BE2C (cell line): ENCODE measurements around the gene TAF4.
A peak's percentile ranks its signal among the peaks of the same experiment; 100 is the strongest.

Experiments used
- DNase-seq: peaks from one replicate; pipeline ENCODE4 v3.0.0-alpha.2; 2020
- H3K27me3 ChIP-seq: fragments of 250-450 bp; sonication (Bioruptor Pico); 2 replicates; pipeline ENCODE4 v1.5.1; 2020; ENCODE audit warnings: mild to moderate bottlenecking
- H3K36me3 ChIP-seq: fragments of 250-450 bp; sonication (Bioruptor Pico); 2 replicates; pipeline ENCODE4 v1.5.1; 2020; ENCODE audit warnings: mild to moderate bottlenecking
- H3K4me1 ChIP-seq: fragments of 250-450 bp; sonication (Bioruptor Pico); 2 replicates; pipeline ENCODE4 v1.5.1; 2020
- H3K4me3 ChIP-seq: 2 replicates; pipeline ENCODE4 v1.5.1; 2011; ENCODE audit warnings: low read depth, low read length
- H3K9me3 ChIP-seq: fragments of 250-450 bp; sonication (Bioruptor Pico); 2 replicates; pipeline ENCODE4 v1.5.1; 2020
- TF ChIP-seq, protein P1 (sequence below): IDR thresholded peaks from 2 replicates; pipeline ENCODE4 v1.5.1; 2012; ENCODE audit warnings: mild to moderate bottlenecking, low read depth, low read length

TAF4 gene

DNA sequence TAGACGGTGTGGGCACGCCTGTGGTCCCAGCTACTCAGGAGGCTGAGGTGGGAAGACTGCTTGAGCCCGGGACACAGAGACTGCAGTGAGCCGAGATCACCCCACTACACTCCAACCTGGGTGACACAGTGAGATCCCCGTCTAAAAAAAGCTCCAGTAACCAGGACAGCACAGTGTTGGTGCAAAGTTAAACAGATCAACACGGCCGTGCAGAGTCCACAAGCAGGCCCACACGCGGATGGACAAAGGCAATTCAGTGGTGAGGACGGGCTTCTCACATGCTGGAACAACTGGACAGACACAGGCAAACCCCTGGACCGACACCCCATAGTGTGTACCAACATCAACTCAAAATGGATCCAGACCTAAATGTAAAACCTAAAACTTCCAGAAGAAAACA lies 41.7 kb downstream of the TAF4 start:
- DNase-seq = no peak
- H3K36me3 ChIP-seq = no peaks in the 10 kb centered on the region
- H3K4me3 ChIP-seq = no peak overlapping the region
- TF ChIP-seq, protein P1, sequence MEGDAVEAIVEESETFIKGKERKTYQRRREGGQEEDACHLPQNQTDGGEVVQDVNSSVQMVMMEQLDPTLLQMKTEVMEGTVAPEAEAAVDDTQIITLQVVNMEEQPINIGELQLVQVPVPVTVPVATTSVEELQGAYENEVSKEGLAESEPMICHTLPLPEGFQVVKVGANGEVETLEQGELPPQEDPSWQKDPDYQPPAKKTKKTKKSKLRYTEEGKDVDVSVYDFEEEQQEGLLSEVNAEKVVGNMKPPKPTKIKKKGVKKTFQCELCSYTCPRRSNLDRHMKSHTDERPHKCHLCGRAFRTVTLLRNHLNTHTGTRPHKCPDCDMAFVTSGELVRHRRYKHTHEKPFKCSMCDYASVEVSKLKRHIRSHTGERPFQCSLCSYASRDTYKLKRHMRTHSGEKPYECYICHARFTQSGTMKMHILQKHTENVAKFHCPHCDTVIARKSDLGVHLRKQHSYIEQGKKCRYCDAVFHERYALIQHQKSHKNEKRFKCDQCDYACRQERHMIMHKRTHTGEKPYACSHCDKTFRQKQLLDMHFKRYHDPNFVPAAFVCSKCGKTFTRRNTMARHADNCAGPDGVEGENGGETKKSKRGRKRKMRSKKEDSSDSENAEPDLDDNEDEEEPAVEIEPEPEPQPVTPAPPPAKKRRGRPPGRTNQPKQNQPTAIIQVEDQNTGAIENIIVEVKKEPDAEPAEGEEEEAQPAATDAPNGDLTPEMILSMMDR = no peak
- no peaks in the 10 kb centered on the region for H3K27me3 ChIP-seq
- H3K9me3 ChIP-seq = no peaks in the 10 kb centered on the region
- H3K4me1 ChIP-seq = peaks cover 22% of the 10 kb centered on the region

DNA sequence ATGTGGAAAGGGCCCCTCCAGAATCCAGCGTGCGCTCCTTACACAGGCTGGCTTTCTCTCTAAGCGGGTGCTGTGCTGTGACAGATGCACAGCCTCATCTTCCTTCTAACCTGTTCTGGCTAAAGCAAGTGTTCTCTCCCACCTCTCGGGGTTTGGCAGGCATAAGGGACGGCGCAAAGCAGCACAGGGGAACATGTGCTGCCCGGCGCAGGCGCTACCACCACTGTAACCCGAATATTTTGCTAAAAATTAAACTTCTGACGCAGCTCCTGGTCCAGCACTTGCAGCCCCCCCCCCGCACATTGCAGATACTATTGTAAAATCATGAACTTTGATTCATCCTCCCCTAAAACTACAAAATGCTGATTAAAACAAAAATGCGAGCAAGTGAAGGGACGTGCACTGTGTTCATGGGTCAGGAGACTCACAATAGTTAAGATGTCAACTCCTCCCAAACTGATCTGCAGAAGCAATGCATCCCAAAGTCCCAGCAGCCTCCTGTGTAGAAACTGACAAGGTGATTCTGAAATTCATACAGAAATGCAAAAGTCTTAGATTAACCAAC lies 43.0 kb downstream of the TAF4 start:
- DNase-seq = no peak
- peaks cover 22% of the 10 kb centered on the region for H3K4me1 ChIP-seq
- TF ChIP-seq, protein P1 = no peak
- no peak overlapping the region for H3K4me3 ChIP-seq
- no peaks in the 10 kb centered on the region for H3K9me3 ChIP-seq
- no peaks in the 10 kb centered on the region for H3K27me3 ChIP-seq
- no peaks in the 10 kb centered on the region for H3K36me3 ChIP-seq

DNA sequence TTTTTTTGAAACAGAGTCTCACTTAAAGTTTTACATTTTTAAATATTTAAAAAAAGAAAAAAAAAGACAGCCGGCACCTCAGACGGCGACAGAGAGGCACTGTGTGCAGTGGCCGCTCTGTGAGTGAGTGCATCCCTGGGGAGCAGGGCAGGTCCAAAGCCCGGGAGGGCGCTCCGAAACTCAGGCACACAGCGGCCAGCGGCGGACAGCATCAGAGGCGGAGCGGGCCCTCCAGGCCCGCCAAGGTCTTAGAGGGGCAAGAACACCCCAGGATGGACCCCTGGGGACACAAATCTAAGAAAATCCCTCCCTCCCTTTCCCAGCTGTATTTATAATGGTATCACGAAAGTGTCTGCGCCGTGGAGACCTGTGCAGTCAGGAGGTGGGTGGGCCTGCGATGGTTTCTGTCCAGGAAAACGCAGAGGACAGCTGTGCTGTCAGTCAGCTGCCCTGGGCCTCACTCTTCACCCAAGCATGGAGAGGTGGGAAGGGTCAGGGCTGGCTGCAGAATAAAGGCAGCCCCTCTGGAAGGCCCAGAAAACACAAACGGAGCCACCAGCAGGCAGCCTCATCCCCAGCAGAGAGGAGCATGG lies 43.8 kb downstream of the TAF4 start:
- no peak for DNase-seq
- Histone ChIP-seq H3K36me3 (no peaks in the 10 kb centered on the region), H3K4me3 (peak overlapping the region; percentile 4; the same call in 1 of the 2 replicates), H3K4me1 (peaks cover 22% of the 10 kb centered on the region), H3K9me3 (no peaks in the 10 kb centered on the region), H3K27me3 (no peaks in the 10 kb centered on the region)
- TF ChIP-seq, protein P1 = no peak

DNA sequence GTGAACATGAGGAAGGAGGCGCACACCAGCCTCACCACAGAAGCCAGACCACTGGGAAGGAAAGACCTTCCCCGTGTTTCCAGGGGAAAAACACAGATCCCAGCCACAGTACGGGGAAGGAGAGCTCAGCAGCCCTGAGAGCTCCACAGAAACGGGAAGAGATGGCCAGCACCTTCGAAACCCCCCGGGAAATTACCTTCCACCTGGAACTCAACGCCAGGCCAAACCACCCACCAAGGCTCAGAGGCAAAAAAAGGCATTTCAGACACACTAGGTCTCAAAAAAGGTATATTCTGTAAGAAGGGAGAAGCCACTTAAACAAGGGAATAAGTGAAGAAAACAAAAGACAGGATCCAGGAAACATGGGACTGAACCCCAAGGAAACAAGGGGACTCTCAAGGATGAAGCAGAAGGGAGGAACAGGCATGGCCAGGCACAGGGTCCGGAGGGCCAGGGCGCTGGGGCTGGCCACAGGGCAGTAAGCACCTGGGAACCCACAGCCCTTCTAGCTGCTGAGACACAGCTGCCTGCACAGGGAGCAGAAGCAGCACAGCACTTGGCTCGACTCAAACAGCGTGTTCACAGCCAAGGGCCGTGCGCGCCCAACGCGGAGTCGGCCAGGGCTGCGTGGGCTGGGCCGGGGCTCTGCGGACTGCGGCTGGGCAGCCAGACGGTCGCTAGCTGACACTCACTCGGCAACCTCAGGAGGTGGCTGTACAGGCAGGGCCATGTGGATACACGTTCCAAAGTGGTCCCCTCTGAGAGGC lies 44.6 kb downstream of the TAF4 start:
- peaks cover 22% of the 10 kb centered on the region for H3K4me1 ChIP-seq
- no peaks in the 10 kb centered on the region for H3K36me3 ChIP-seq
- DNase-seq = peak; percentile 70
- no peaks in the 10 kb centered on the region for H3K9me3 ChIP-seq
- TF ChIP-seq, protein P1 = no peak
- no peaks in the 10 kb centered on the region for H3K27me3 ChIP-seq
- peak overlapping the region; percentile 4; the same call in 1 of the 2 replicates for H3K4me3 ChIP-seq

DNA sequence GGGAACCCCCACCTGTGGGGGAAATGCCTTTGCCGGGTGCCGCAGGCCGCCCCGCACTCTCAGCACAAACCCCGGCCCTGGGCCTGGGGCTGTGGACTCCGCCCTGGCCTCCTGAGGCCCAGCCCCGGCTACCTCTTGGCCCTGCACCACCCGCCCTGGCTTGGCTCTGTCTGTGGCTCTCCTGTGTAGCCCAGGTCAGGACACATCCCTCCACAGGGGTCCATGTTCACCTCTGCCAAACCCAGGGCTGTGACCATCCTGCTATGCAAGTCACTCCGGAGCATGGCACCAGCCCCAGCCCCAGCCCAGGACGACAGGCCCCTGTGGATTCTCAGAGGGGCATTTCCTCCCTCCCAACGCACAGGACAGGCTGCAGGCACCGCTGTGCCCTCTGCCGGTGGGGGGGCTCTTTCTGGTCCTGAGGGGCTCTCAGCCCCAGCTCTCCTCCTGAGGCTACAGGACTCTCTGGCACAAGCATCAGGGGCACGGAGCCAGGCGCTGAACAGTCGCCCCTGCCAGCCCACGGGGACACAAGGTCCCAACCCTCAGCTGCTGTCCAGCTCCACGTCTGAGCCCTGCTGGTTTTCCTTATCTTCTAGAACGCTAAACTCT lies 45.7 kb downstream of the TAF4 start:
- Histone ChIP-seq H3K4me1 (peaks cover 16% of the 10 kb centered on the region), H3K36me3 (no peaks in the 10 kb centered on the region)

More for the DNA sequence above, 45.7 kb downstream of the TAF4 start:
- DNase-seq = no peak
- H3K4me3 ChIP-seq = no peak overlapping the region
- TF ChIP-seq, protein P1 = no peak
- no peaks in the 10 kb centered on the region for H3K9me3 ChIP-seq
- no peaks in the 10 kb centered on the region for H3K27me3 ChIP-seq
